Calu3 (cell line): ENCODE data around the gene DAAM2. TPM values are rescaled to one million over a fixed set of nuclear protein-coding genes. Genes with fewer than 3 reads are reported as not detected.

ENCODE experiments used
- BruUV-seq: library from RNA; stranded (reverse); fragments of 400-500 nt; replicated peaks from 2 replicates; lab custom pipeline; 2021; lab: Mats Ljungman, UMichigan
- CTCF ChIA-PET: fragments of 300-600 bp; sonication (Branson Sonifier 250); formaldehyde crosslinking; loops from one replicate; lab custom pipeline; 2022; ENCODE audit warnings: antibody characterized with exemption; lab: Charles Lee
- DNase-seq: peaks from one replicate; pipeline ENCODE4 v3.0.0; 2022
- H3K27ac Mint-ChIP-seq: one replicate; pipeline ENCODE4 v1.8.0; 2022; ENCODE audit warnings: mixed read lengths; ENCODE audit not compliant: unreplicated experiment
- H3K27me3 Mint-ChIP-seq: one replicate; pipeline ENCODE4 v1.8.0; 2022; ENCODE audit warnings: mixed read lengths; ENCODE audit not compliant: unreplicated experiment
- H3K36me3 Mint-ChIP-seq: one replicate; pipeline ENCODE4 v1.8.0; 2022; ENCODE audit warnings: mild to moderate bottlenecking, moderate library complexity, mixed read lengths; ENCODE audit not compliant: insufficient read depth, unreplicated experiment
- H3K4me1 Mint-ChIP-seq: one replicate; pipeline ENCODE4 v1.8.0; 2022; ENCODE audit warnings: mild to moderate bottlenecking, low read depth, mixed read lengths; ENCODE audit not compliant: unreplicated experiment
- H3K4me3 Mint-ChIP-seq: one replicate; pipeline ENCODE4 v1.8.0; 2022; ENCODE audit warnings: mild to moderate bottlenecking, low read depth, moderate library complexity, mixed read lengths; ENCODE audit not compliant: unreplicated experiment
- H3K9me3 Mint-ChIP-seq: one replicate; pipeline ENCODE4 v1.8.0; 2022; ENCODE audit warnings: low read depth, mixed read lengths; ENCODE audit not compliant: unreplicated experiment
- CTCF ChIP-seq: fragments of 200-600 bp; IDR thresholded peaks from one replicate; pipeline ENCODE4 v1.8.0; 2022; ENCODE audit warnings: antibody characterized with exemption; ENCODE audit not compliant: unreplicated experiment
- intact Hi-C: fragments of 100-400 bp; cut with micrococcal nuclease; formaldehyde crosslinking; loops from one replicate; pipeline ENCODE4 v1.10.0; 2022; ENCODE audit not compliant: unreplicated experiment
- total RNA-seq: library from RNA; stranded (reverse); gene quantifications from 2 replicates; pipeline ENCODE4 v1.2.3, GENCODE V29; 2022

The DAAM2 gene
- total RNA-seq, 1 experiment from 2014 or later: not detected

- no TSS peak for BruUV-seq
- no peak for TF ChIP-seq CTCF
- no peaks in the 10 kb centered on the region for H3K4me1 Mint-ChIP-seq
- no peak overlapping the region for H3K4me3 Mint-ChIP-seq
- intact Hi-C loops: no loop called here
- no peak for DNase-seq
- no peaks in the 10 kb centered on the region for H3K36me3 Mint-ChIP-seq
- H3K9me3 Mint-ChIP-seq: peaks cover 2% of the 10 kb centered on the region
- no peaks in the 10 kb centered on the region for H3K27me3 Mint-ChIP-seq
- CTCF ChIA-PET: no interaction called here
- H3K27ac Mint-ChIP-seq: no peak overlapping the region
These were observed 115.8 kb downstream of the DAAM2 start for GRCh38 chr6:39907871-39908575.

GRCh38 chr6:39908838-39909583, 116.8 kb downstream of the DAAM2 start:
- BruUV-seq: no TSS peak
- Mint-ChIP-seq H3K9me3 (peaks cover 2% of the 10 kb centered on the region), H3K4me3 (no peak overlapping the region), H3K27ac (no peak overlapping the region), H3K4me1 (no peaks in the 10 kb centered on the region), H3K27me3 (no peaks in the 10 kb centered on the region), H3K36me3 (no peaks in the 10 kb centered on the region)
- intact Hi-C loops: no loop called here
- DNase-seq: no peak
- TF ChIP-seq CTCF: no peak
- CTCF ChIA-PET: no interaction called here

- no peak for DNase-seq
- intact Hi-C loops: no loop called here
- BruUV-seq: no TSS peak
- Mint-ChIP-seq H3K4me1 (no peaks in the 10 kb centered on the region), H3K27me3 (no peaks in the 10 kb centered on the region), H3K4me3 (no peak overlapping the region), H3K27ac (no peak overlapping the region), H3K36me3 (no peaks in the 10 kb centered on the region), H3K9me3 (peaks cover 2% of the 10 kb centered on the region)
- TF ChIP-seq CTCF: no peak
- CTCF ChIA-PET: no interaction called here
These were observed 117.5 kb downstream of the DAAM2 start for GRCh38 chr6:39909701-39910100.

GRCh38 chr6:39910164-39910563, 118.0 kb downstream of the DAAM2 start:
- no peak for DNase-seq
- Mint-ChIP-seq H3K27me3 (no peaks in the 10 kb centered on the region), H3K9me3 (peaks cover 2% of the 10 kb centered on the region), H3K4me3 (no peak overlapping the region), H3K27ac (no peak overlapping the region), H3K4me1 (no peaks in the 10 kb centered on the region), H3K36me3 (no peaks in the 10 kb centered on the region)
- intact Hi-C loops: no loop called here
- CTCF ChIA-PET: no interaction called here
- BruUV-seq: no TSS peak
- no peak for TF ChIP-seq CTCF
